Ishikawa (cell line): ENCODE results near the gene PLCH1.

Experiments used
- CEBPB ChIP-seq: IDR thresholded peaks from 2 replicates; pipeline ENCODE4 v1.6.1; 2012
- CREB1 ChIP-seq: IDR thresholded peaks from 2 replicates; pipeline ENCODE4 v1.6.1; 2012; ENCODE audit warnings: low read depth
- EGR1 ChIP-seq: IDR thresholded peaks from 2 replicates; pipeline ENCODE4 v1.6.1; 2012
- EP300 ChIP-seq: IDR thresholded peaks from 2 replicates; pipeline ENCODE4 v1.6.1; 2012; ENCODE audit warnings: borderline replicate concordance
- FOXM1 ChIP-seq: IDR thresholded peaks from 2 replicates; pipeline ENCODE4 v1.6.1; 2012; ENCODE audit warnings: low read depth, borderline replicate concordance
- MAX ChIP-seq: IDR thresholded peaks from 2 replicates; pipeline ENCODE4 v1.6.1; 2012
- NFIC ChIP-seq: IDR thresholded peaks from 2 replicates; pipeline ENCODE4 v1.6.1; 2012
- RAD21 ChIP-seq: IDR thresholded peaks from 2 replicates; pipeline ENCODE4 v1.6.1; 2012; ENCODE audit warnings: low read depth
- TAF1 ChIP-seq: IDR thresholded peaks from 2 replicates; pipeline ENCODE4 v1.6.1; 2012; ENCODE audit warnings: low read depth, mild to moderate bottlenecking
- TCF12 ChIP-seq: IDR thresholded peaks from 2 replicates; pipeline ENCODE4 v1.6.1; 2012; ENCODE audit warnings: low read depth
- TEAD4 ChIP-seq: IDR thresholded peaks from 2 replicates; pipeline ENCODE4 v1.6.1; 2012
- YY1 ChIP-seq: IDR thresholded peaks from 2 replicates; pipeline ENCODE4 v1.6.1; 2012; ENCODE audit warnings: low read depth
- ZBTB7A ChIP-seq: IDR thresholded peaks from 2 replicates; pipeline ENCODE4 v1.6.1; 2012; ENCODE audit warnings: low read depth
- TF ChIP-seq, protein P1 (sequence below): IDR thresholded peaks from 2 replicates; pipeline ENCODE4 v1.6.1; 2012
- TF ChIP-seq, protein P2 (sequence below): IDR thresholded peaks from 2 replicates; pipeline ENCODE4 v1.6.1; 2012; ENCODE audit warnings: low read depth, mild to moderate bottlenecking

PLCH1 gene

DNA sequence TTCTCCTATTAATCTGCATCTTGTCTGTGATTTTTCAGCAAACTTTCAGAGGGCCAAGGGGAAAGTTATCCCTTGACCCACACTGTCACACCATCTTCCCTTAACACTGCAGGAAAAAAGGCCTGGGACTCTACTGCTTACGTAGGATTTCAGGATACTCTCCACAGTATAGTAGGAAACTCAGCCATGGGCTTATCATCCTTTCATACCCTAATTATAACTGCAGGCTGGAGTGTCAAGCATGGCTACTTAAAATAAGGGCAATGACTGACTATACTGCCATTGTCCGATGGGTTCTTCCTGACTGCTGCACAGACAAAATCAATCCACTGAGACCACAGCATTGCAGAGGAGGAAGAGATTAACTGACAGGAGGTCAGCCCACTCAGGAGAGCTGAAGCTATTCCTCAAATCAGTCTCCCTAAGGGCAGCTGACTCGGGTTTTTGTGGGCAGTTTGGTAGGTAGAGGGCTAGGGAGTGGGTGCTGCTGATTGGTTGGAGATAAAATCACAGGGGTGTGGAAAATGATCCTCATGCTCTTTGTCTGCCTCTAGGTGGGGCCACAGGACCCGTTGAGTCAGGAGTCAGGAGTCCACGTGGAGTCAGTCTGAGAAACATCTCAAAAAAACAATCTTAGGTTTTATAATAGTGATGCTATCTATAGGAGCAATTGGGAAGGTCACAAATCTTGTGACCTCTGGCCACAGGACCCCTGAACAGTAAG lies 333.2 kb downstream of the PLCH1 start:
- TF ChIP-seq, protein P1, sequence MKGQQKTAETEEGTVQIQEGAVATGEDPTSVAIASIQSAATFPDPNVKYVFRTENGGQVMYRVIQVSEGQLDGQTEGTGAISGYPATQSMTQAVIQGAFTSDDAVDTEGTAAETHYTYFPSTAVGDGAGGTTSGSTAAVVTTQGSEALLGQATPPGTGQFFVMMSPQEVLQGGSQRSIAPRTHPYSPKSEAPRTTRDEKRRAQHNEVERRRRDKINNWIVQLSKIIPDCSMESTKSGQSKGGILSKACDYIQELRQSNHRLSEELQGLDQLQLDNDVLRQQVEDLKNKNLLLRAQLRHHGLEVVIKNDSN = no peak
- TF ChIP-seq CREB1 = no peak
- TF ChIP-seq YY1 = no peak
- TF ChIP-seq TAF1 = no peak
- peak; percentile 6; the same call in 1 of the 2 replicates for TF ChIP-seq RAD21

- TF ChIP-seq CREB1 (no peak), EP300 (no peak), CEBPB (no peak), TEAD4 (no peak), TAF1 (no peak), TCF12 (no peak), EGR1 (no peak)
- TF ChIP-seq, protein P1 = no peak
- TF ChIP-seq, protein P2, sequence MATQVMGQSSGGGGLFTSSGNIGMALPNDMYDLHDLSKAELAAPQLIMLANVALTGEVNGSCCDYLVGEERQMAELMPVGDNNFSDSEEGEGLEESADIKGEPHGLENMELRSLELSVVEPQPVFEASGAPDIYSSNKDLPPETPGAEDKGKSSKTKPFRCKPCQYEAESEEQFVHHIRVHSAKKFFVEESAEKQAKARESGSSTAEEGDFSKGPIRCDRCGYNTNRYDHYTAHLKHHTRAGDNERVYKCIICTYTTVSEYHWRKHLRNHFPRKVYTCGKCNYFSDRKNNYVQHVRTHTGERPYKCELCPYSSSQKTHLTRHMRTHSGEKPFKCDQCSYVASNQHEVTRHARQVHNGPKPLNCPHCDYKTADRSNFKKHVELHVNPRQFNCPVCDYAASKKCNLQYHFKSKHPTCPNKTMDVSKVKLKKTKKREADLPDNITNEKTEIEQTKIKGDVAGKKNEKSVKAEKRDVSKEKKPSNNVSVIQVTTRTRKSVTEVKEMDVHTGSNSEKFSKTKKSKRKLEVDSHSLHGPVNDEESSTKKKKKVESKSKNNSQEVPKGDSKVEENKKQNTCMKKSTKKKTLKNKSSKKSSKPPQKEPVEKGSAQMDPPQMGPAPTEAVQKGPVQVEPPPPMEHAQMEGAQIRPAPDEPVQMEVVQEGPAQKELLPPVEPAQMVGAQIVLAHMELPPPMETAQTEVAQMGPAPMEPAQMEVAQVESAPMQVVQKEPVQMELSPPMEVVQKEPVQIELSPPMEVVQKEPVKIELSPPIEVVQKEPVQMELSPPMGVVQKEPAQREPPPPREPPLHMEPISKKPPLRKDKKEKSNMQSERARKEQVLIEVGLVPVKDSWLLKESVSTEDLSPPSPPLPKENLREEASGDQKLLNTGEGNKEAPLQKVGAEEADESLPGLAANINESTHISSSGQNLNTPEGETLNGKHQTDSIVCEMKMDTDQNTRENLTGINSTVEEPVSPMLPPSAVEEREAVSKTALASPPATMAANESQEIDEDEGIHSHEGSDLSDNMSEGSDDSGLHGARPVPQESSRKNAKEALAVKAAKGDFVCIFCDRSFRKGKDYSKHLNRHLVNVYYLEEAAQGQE = no peak
These were observed 335.5 kb downstream of the PLCH1 start for GRCh38 chr3:155409336-155409735.

- TF ChIP-seq EGR1 = no peak
- no peak for TF ChIP-seq NFIC
- TF ChIP-seq TAF1 = no peak
- TF ChIP-seq MAX = no peak
- no peak for TF ChIP-seq TCF12
- TF ChIP-seq, protein P2 = no peak
- TF ChIP-seq FOXM1 = no peak
- TF ChIP-seq EP300 = no peak
- TF ChIP-seq RAD21 = no peak
- no peak for TF ChIP-seq CREB1
- no peak for TF ChIP-seq ZBTB7A
- no peak for TF ChIP-seq YY1
- no peak for TF ChIP-seq CEBPB
- no peak for TF ChIP-seq TEAD4
These were observed 336.9 kb downstream of the PLCH1 start for GRCh38 chr3:155407971-155408370.

GRCh38 chr3:155407331-155407730 lies 337.5 kb downstream of the PLCH1 start:
- no peak for TF ChIP-seq EP300
- TF ChIP-seq, protein P2 = no peak
- no peak for TF ChIP-seq CREB1
- no peak for TF ChIP-seq ZBTB7A
- TF ChIP-seq EGR1 = no peak
- no peak for TF ChIP-seq YY1
- no peak for TF ChIP-seq TEAD4
- no peak for TF ChIP-seq TCF12
- TF ChIP-seq CEBPB = no peak
- TF ChIP-seq FOXM1 = no peak
- TF ChIP-seq MAX = no peak
- TF ChIP-seq RAD21 = no peak
- no peak for TF ChIP-seq NFIC
- no peak for TF ChIP-seq TAF1
